HepG2 (cell line): ENCODE data around the gene ZNF322. TPM values are rescaled to one million over a fixed set of nuclear protein-coding genes. Genes with fewer than 3 reads are reported as not detected.

ENCODE experiments used
- EEA1 ChIP-seq: sonication (generic); formaldehyde crosslinking; IDR thresholded peaks from 2 replicates; pipeline ENCODE4 v1.5.1; 2020; ENCODE audit warnings: mild to moderate bottlenecking, missing genetic modification reagents, borderline replicate concordance
- GPBP1L1 ChIP-seq: sonication (generic); formaldehyde crosslinking; IDR thresholded peaks from 2 replicates; pipeline ENCODE4 v1.5.0; 2020; ENCODE audit warnings: mild to moderate bottlenecking, missing genetic modification reagents
- MED8 ChIP-seq: sonication (generic); formaldehyde crosslinking; IDR thresholded peaks from 2 replicates; pipeline ENCODE4 v1.8.1; 2023; ENCODE audit warnings: mild to moderate bottlenecking, missing genetic modification reagents; ENCODE audit not compliant: insufficient replicate concordance
- NFE2 ChIP-seq: sonication (generic); formaldehyde crosslinking; IDR thresholded peaks from 2 replicates; pipeline ENCODE4 v1.4.0; 2020; ENCODE audit warnings: missing genetic modification reagents
- RERE ChIP-seq: IDR thresholded peaks from 2 replicates; pipeline ENCODE4 v1.6.1; 2016; ENCODE audit warnings: low read depth, missing genetic modification reagents, missing compliant biosample characterization
- SRSF4 ChIP-seq: fragments of 200-400 bp; formaldehyde crosslinking; IDR thresholded peaks from one replicate; pipeline ENCODE4 v1.6.1; 2018; ENCODE audit warnings: mild to moderate bottlenecking, low read depth, low read length, moderate library complexity; ENCODE audit not compliant: poor library complexity, severe bottlenecking
- THYN1 ChIP-seq: sonication (generic); formaldehyde crosslinking; IDR thresholded peaks from 2 replicates; pipeline ENCODE4 v1.8.1; 2023; ENCODE audit warnings: low read depth, mild to moderate bottlenecking, moderate library complexity, missing genetic modification reagents, borderline replicate concordance
- TP53 ChIP-seq: sonication (generic); formaldehyde crosslinking; conservative IDR thresholded peaks from 2 replicates; pipeline ENCODE4 v1.4.0; 2020; ENCODE audit warnings: missing genetic modification reagents
- ZFP37 ChIP-seq: sonication (generic); formaldehyde crosslinking; IDR thresholded peaks from 2 replicates; pipeline ENCODE4 v1.4.0; 2020; ENCODE audit warnings: missing genetic modification reagents, borderline replicate concordance
- polyA plus RNA-seq, 8 experiments: library from polyadenylated mRNA; depleted of rRNA in 3 of 8; stranded (reverse) in 7 of 8; unstranded in 1 of 8; fragments of >200 nt; fragmentation: Illumina TruSeq in 4 of 8; extraction: Trizol in 4 of 8; gene quantifications; 2 replicates each; pipeline versions ENCODE4 v1.2.1 to v1.2.3, GENCODE V29; 2011 to 2016; ENCODE audit warnings: low read depth in 4 of 8, missing spikeins in 1 of 8, mixed read lengths in 1 of 8; ENCODE audit not compliant: insufficient read depth in 1 of 8
- total RNA-seq, 5 experiments: library from RNA; depleted of rRNA; stranded (reverse); fragments of >200 nt; fragmentation: Illumina TruSeq; extraction: Trizol; gene quantifications; 2 replicates each; pipeline ENCODE4 v1.2.3, GENCODE V29; 2016; ENCODE audit warnings: low read depth in 1 of 5
- TF ChIP-seq, protein P1 (sequence below), 2 experiments: fragments of 450-650 bp in 1 of 2; sonication (generic) in 1 of 2; formaldehyde crosslinking in 1 of 2; IDR thresholded peaks; 2 replicates each; pipeline versions ENCODE4 v1.6.1 to v1.8.0; 2016 to 2022; ENCODE audit warnings: antibody characterized with exemption in 1 of 2, mild to moderate bottlenecking in 1 of 2, missing genetic modification reagents in 1 of 2

The ZNF322 gene
- total and polyA plus RNA-seq, 2 of the 13 experiments (the other 11 are each of a cell fraction or from before 2014, with no cell fraction given): 8.3 to 22.8 TPM

DNA sequence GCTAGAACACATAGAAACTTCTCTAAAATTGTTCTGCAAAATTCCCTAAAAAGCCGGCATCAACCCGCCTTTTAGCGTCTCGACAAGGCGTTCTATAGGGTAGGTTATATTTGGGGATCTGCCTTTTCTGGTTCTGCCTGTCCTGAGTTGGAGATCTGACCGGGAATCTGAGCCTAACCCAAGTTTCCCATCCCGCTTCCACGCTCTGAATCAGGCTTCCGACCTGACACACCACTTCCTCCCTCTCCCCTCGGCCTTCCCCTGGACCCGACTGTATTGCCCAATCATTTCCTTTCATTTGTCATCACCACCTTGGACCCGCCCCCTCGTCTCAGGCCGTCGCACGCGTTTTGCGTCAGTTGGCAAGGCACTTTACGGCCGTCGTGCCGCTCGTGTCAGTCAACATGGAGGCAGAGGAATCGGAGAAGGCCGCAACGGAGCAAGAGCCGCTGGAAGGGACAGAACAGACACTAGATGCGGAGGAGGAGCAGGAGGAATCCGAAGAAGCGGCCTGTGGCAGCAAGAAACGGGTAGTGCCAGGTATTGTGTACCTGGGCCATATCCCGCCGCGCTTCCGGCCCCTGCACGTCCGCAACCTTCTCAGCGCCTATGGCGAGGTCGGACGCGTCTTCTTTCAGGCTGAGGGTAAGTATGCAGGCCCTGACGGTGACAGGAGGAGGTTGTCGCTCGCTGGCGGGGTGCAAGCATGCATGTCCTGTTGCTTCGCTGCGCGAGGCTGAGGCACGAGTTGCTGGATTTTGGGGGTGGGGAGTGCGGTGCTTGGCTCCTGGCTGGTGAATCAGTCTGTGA is 62.8 kb downstream of the ZNF322 start, which contains the start of gene ABT1 (continued):
- TF ChIP-seq SRSF4 (no peak), GPBP1L1 (CRISPR knock-in tag) (no peak), RERE (CRISPR knock-in tag) (peak; percentile 42; the same call in 1 of the 2 replicates), THYN1 (CRISPR knock-in tag) (no peak), TP53 (CRISPR knock-in tag) (peak; percentile 52; the same call in 1 of the 2 replicates), MED8 (CRISPR knock-in tag) (peak; percentile 61), ZFP37 (CRISPR knock-in tag) (no peak), EEA1 (CRISPR knock-in tag) (no peak), NFE2 (no peak)
- TF ChIP-seq, protein P1, sequence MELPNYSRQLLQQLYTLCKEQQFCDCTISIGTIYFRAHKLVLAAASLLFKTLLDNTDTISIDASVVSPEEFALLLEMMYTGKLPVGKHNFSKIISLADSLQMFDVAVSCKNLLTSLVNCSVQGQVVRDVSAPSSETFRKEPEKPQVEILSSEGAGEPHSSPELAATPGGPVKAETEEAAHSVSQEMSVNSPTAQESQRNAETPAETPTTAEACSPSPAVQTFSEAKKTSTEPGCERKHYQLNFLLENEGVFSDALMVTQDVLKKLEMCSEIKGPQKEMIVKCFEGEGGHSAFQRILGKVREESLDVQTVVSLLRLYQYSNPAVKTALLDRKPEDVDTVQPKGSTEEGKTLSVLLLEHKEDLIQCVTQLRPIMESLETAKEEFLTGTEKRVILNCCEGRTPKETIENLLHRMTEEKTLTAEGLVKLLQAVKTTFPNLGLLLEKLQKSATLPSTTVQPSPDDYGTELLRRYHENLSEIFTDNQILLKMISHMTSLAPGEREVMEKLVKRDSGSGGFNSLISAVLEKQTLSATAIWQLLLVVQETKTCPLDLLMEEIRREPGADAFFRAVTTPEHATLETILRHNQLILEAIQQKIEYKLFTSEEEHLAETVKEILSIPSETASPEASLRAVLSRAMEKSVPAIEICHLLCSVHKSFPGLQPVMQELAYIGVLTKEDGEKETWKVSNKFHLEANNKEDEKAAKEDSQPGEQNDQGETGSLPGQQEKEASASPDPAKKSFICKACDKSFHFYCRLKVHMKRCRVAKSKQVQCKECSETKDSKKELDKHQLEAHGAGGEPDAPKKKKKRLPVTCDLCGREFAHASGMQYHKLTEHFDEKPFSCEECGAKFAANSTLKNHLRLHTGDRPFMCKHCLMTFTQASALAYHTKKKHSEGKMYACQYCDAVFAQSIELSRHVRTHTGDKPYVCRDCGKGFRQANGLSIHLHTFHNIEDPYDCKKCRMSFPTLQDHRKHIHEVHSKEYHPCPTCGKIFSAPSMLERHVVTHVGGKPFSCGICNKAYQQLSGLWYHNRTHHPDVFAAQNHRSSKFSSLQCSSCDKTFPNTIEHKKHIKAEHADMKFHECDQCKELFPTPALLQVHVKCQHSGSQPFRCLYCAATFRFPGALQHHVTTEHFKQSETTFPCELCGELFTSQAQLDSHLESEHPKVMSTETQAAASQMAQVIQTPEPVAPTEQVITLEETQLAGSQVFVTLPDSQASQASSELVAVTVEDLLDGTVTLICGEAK (IDR thresholded peaks at IDR 0.05): no peak
- TF ChIP-seq, protein P1 (CRISPR knock-in tag; IDR thresholded peaks at IDR 0.05): peak; percentile 89
